ACC112 (cell line): ENCODE results near the gene TRPV5.

Experiments
- H2AFZ ChIP-seq: fragments of 200-600 bp; sonication (generic); one replicate; pipeline ENCODE4 v1.6.0; 2017; ENCODE audit warnings: antibody characterized with exemption, low read length; ENCODE audit not compliant: unreplicated experiment
- H3K27ac ChIP-seq: fragments of 200-600 bp; sonication (generic); 2 replicates; pipeline ENCODE4 v1.5.1; 2014; ENCODE audit warnings: low read depth, mild to moderate bottlenecking, antibody characterized with exemption, low read length, moderate library complexity
- H3K27me3 ChIP-seq: fragments of 200-600 bp; sonication (generic); 2 replicates; pipeline ENCODE4 v1.6.1; 2014; ENCODE audit warnings: mild to moderate bottlenecking, antibody characterized with exemption, low read length, moderate library complexity, mixed read lengths; ENCODE audit not compliant: insufficient read depth
- H3K36me3 ChIP-seq: fragments of 200-600 bp; sonication (generic); 2 replicates; pipeline ENCODE4 v1.6.1; 2016; ENCODE audit warnings: mild to moderate bottlenecking, antibody characterized with exemption, low read length, moderate library complexity, mixed read lengths; ENCODE audit not compliant: insufficient read depth
- H3K4me1 ChIP-seq: fragments of 200-600 bp; sonication (generic); one replicate; pipeline ENCODE4 v1.6.1; 2016; ENCODE audit warnings: low read length, mixed read lengths; ENCODE audit not compliant: insufficient read depth, unreplicated experiment, control insufficient read depth
- H3K4me3 ChIP-seq: fragments of 200-600 bp; sonication (generic); 2 replicates; pipeline ENCODE4 v1.5.1; 2014; ENCODE audit warnings: mild to moderate bottlenecking, low read depth, low read length
- H3K79me2 ChIP-seq: fragments of 200-600 bp; sonication (generic); one replicate; pipeline ENCODE4 v1.6.0; 2016; ENCODE audit warnings: low read length; ENCODE audit not compliant: control insufficient read depth, unreplicated experiment, insufficient read depth

The TRPV5 gene

GRCh38 chr7:142940966-142941535 lies 7.5 kb upstream of the TRPV5 start:
- Histone ChIP-seq H3K4me3 (no peak overlapping the region), H3K4me1 (no peaks in the 10 kb centered on the region), H3K79me2 (no peaks in the 10 kb centered on the region), H3K27ac (no peak overlapping the region), H3K36me3 (no peaks in the 10 kb centered on the region), H3K27me3 (peaks cover 18% of the 10 kb centered on the region), H2AFZ (no peak overlapping the region)

- Histone ChIP-seq H3K79me2 (no peaks in the 10 kb centered on the region), H2AFZ (no peak within 1 kb of the TSS), H3K27ac (no peak within 1 kb of the TSS), H3K36me3 (no peaks in the 10 kb centered on the region), H3K27me3 (peaks cover 18% of the 10 kb centered on the region), H3K4me1 (no peaks in the 10 kb centered on the region), H3K4me3 (no peak within 1 kb of the TSS)
Measured at GRCh38 chr7:142939226-142939910, 5.8 kb upstream of the TRPV5 start, which contains the start of gene LLCFC1. Gene LLCFC1, plus strand, starts transcription at chr7:142939484. Its CDS starts 138 bp downstream, at chr7:142939622.

DNA sequence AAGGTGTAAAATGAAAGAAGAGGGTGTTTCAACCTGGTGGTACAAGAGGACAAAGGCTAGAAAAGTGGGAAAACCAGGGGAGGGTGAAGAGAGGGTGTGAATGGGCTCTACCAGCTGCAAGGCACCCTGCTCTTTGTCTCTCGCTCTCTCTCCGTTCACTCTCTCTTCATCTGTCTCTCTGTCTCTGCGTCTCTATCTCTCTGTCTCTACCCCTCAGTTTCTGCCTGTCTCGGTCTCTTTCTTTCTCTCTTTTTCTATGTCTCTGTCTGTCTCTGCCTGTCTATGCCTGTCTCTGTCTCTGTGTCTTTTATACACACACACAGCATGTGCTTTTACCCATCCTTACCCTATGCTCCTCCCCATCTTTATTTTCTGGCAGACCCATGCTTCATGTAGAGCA lies 5.1 kb upstream of the TRPV5 start:
- Histone ChIP-seq H3K4me1 (no peaks in the 10 kb centered on the region), H3K36me3 (no peaks in the 10 kb centered on the region), H3K79me2 (no peaks in the 10 kb centered on the region), H3K27ac (no peak overlapping the region), H3K4me3 (no peak overlapping the region), H2AFZ (no peak overlapping the region), H3K27me3 (peaks cover 22% of the 10 kb centered on the region)

GRCh38 chr7:142935941-142936565 lies 2.5 kb upstream of the TRPV5 start:
- Histone ChIP-seq H3K4me3 (no peak overlapping the region), H3K79me2 (no peaks in the 10 kb centered on the region), H3K27ac (no peak overlapping the region), H3K36me3 (no peaks in the 10 kb centered on the region), H3K4me1 (no peaks in the 10 kb centered on the region), H3K27me3 (peaks cover 14% of the 10 kb centered on the region), H2AFZ (no peak overlapping the region)

GRCh38 chr7:142934056-142934455 lies 510 bp upstream of the TRPV5 start:
- Histone ChIP-seq H2AFZ (no peak overlapping the region), H3K36me3 (no peaks in the 10 kb centered on the region), H3K79me2 (no peaks in the 10 kb centered on the region), H3K4me3 (no peak overlapping the region), H3K4me1 (no peaks in the 10 kb centered on the region), H3K27ac (no peak overlapping the region), H3K27me3 (0 out of 2 replicates have a peak, but pooled peaks cover 6% of the 10 kb centered on the region)

- H3K36me3 ChIP-seq, result no peaks in the 10 kb centered on the region
- no peak overlapping the region for H2AFZ ChIP-seq
- H3K27me3 ChIP-seq, result 0 out of 2 replicates have a peak, but pooled peaks cover 4% of the 10 kb centered on the region
- no peak overlapping the region for H3K4me3 ChIP-seq
- H3K79me2 ChIP-seq, result no peaks in the 10 kb centered on the region
- H3K4me1 ChIP-seq, result no peaks in the 10 kb centered on the region
- H3K27ac ChIP-seq, result no peak overlapping the region
Measured at GRCh38 chr7:142933092-142933475, 462 bp downstream of the TRPV5 start.

DNA sequence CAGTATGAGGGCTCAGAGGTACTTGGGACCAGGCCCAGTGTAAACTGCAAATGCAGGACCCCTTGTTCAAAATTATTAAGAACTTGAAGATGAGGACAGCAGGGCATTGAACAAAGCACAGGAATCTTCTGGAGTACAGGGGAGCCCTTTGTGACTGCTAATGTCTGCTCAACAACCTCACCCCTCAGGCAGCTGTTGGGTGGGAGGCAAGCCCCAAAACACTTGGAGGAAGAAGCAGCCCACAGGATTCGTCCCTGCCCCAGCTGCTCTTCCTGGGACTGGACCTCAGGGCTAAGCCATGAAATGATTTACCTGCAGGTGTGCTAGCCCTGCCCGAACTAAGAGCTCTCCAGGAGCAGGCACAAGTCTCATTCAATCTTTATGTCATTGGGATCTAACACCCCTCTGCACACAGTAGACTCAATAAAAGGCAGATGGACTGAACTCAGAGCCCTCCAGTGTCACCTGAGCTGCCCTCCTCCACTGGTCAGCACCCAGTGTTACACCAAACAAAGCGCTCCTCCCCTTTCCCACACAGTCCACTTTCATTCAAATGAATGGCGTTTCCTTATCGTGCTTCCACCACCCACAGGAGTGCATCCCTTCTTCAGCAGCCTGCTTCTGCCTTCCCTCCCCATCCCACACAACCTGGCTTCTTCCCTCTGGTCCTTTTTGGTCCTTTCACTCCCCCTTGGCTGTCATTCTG lies 1.0 kb downstream of the TRPV5 start:
- 0 out of 2 replicates have a peak, but pooled peaks cover 4% of the 10 kb centered on the region for H3K27me3 ChIP-seq
- no peak overlapping the region for H2AFZ ChIP-seq
- no peaks in the 10 kb centered on the region for H3K79me2 ChIP-seq
- no peak overlapping the region for H3K4me3 ChIP-seq
- H3K27ac ChIP-seq, result no peak overlapping the region
- H3K4me1 ChIP-seq, result no peaks in the 10 kb centered on the region
- no peaks in the 10 kb centered on the region for H3K36me3 ChIP-seq

GRCh38 chr7:142930126-142930730 lies 3.3 kb downstream of the TRPV5 start:
- H3K36me3 ChIP-seq, result no peaks in the 10 kb centered on the region
- H3K27ac ChIP-seq, result no peak overlapping the region
- peaks cover 11% of the 10 kb centered on the region for H3K27me3 ChIP-seq
- no peaks in the 10 kb centered on the region for H3K4me1 ChIP-seq
- H3K4me3 ChIP-seq, result no peak overlapping the region
- H3K79me2 ChIP-seq, result no peaks in the 10 kb centered on the region
- no peak overlapping the region for H2AFZ ChIP-seq

GRCh38 chr7:142927949-142928348 lies 5.6 kb downstream of the TRPV5 start:
- Histone ChIP-seq H2AFZ (no peak overlapping the region), H3K4me3 (no peak overlapping the region), H3K79me2 (no peaks in the 10 kb centered on the region), H3K36me3 (no peaks in the 10 kb centered on the region), H3K27me3 (peaks cover 8% of the 10 kb centered on the region), H3K27ac (no peak overlapping the region), H3K4me1 (no peaks in the 10 kb centered on the region)

GRCh38 chr7:142927085-142927745 lies 6.3 kb downstream of the TRPV5 start:
- no peak overlapping the region for H3K27ac ChIP-seq
- no peak overlapping the region for H2AFZ ChIP-seq
- no peaks in the 10 kb centered on the region for H3K4me1 ChIP-seq
- no peaks in the 10 kb centered on the region for H3K79me2 ChIP-seq
- peaks cover 8% of the 10 kb centered on the region for H3K27me3 ChIP-seq
- H3K36me3 ChIP-seq, result no peaks in the 10 kb centered on the region
- H3K4me3 ChIP-seq, result no peak overlapping the region
